ENCODE data around the gene SLC39A5. TPM values are rescaled to one million over a fixed set of nuclear protein-coding genes. Genes with fewer than 3 reads are reported as not detected.

Gene SLC39A5
- total RNA-seq, 1 experiment from 2014 or later, result 0.87 TPM

- BruUV-seq (replicated peaks), result no TSS peak
- H3F3A ChIP-seq (ENCODE audit: insufficient read depth, low read depth), result peaks cover 11% of the 10 kb centered on the region; the same call in 1 of the 2 replicates
Observed at GRCh38 chr12:56229082-56229481, 769 bp upstream of the SLC39A5 start.

DNA sequence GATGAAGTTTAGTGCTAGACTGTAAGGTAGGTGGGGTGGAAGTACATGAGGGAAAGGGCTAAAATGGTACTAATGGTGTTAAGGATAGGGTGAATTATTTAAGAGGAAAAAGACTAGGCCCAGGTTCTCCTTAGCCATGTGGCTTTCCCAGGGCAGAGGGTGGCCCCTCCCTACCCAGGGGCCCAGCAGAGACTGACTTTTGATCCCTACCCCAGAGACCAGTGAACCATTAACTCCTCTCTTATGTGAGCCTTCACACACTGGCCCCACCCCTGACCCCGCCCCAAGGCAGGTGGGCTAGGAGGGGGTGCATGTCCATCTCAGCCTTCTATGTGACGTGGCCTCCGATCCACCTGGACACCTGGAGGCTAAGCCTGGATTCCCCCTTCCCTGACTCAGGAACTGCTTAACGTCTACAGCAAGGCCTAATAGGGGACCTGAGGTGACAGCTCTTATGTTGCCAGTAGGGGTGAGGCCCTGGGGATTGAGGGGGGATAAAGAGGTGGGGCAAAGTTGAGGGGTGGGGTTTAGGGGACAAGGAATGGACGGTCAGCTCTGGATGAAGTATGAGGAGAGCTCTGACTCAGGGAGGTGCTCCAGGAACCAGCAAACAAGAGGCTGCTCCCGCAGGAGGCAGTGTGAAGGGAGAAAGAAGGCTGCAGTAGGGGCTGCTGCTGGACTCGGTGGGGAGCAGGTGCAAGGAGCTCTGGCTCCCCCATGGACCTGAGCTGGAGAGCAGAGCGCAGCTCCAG is 757 bp downstream of the SLC39A5 start:
- no peaks in the 10 kb centered on the region for H3K9me2 ChIP-seq (ENCODE audit: insufficient read depth)
- no peaks in the 10 kb centered on the region for H3K27me3 ChIP-seq (ENCODE audit: insufficient read depth, low read depth)
- no peaks in the 10 kb centered on the region for H3K36me3 ChIP-seq (ENCODE audit: low read depth)
- no peak overlapping the region for H3K4me3 ChIP-seq
- no peak overlapping the region for H3K27ac ChIP-seq
- no peak overlapping the region for H2AFZ ChIP-seq
- CTCF ChIA-PET, result no interaction called here
- TF ChIP-seq CTCF (conservative IDR thresholded peaks at IDR 0.05) (no peak), EZH2 (IDR thresholded peaks at IDR 0.05; ENCODE audit: low read depth) (no peak)
- DNase-seq, result no peak
- H3K4me1 ChIP-seq (replicated peaks; ENCODE audit: insufficient read depth), result no peaks in the 10 kb centered on the region
- no peaks in the 10 kb centered on the region for H4K20me1 ChIP-seq (ENCODE audit: insufficient read depth)
- BruUV-seq (replicated peaks), result no TSS peak
- no peaks in the 10 kb centered on the region for H3K79me2 ChIP-seq (ENCODE audit: low read depth)
- peaks cover 11% of the 10 kb centered on the region; the same call in 1 of the 2 replicates for H3F3A ChIP-seq (ENCODE audit: insufficient read depth, low read depth)
- POLR2A ChIA-PET (ENCODE audit: unreplicated experiment), result no interaction called here
- H3K4me2 ChIP-seq, result no peak overlapping the region
- intact Hi-C loops (cut with micrococcal nuclease; ENCODE audit: unreplicated experiment), result no loop called here
- no peaks in the 10 kb centered on the region for H3K9me3 ChIP-seq (ENCODE audit: insufficient read depth, low read depth)

More at GRCh38 chr12:56229082-56229481, 769 bp upstream of the SLC39A5 start:
- Histone ChIP-seq H3K79me2 (ENCODE audit: low read depth) (no peaks in the 10 kb centered on the region; the same call in 1 of the 2 replicates), H4K20me1 (ENCODE audit: insufficient read depth) (no peaks in the 10 kb centered on the region), H3K27ac (no peak overlapping the region), H3K4me2 (no peak overlapping the region), H3K4me3 (no peak overlapping the region), H3K27me3 (ENCODE audit: insufficient read depth, low read depth) (no peaks in the 10 kb centered on the region), H3K9me2 (ENCODE audit: insufficient read depth) (no peaks in the 10 kb centered on the region), H2AFZ (no peak overlapping the region), H3K36me3 (ENCODE audit: low read depth) (no peaks in the 10 kb centered on the region), H3K9me3 (ENCODE audit: insufficient read depth, low read depth) (no peaks in the 10 kb centered on the region), H3K4me1 (replicated peaks; ENCODE audit: insufficient read depth) (peaks cover 8% of the 10 kb centered on the region)
- CTCF ChIA-PET, result no interaction called here
- intact Hi-C loops (cut with micrococcal nuclease; ENCODE audit: unreplicated experiment), result no loop called here
- DNase-seq, result no peak
- TF ChIP-seq CTCF (conservative IDR thresholded peaks at IDR 0.05) (no peak), EZH2 (IDR thresholded peaks at IDR 0.05; ENCODE audit: low read depth) (no peak)
- POLR2A ChIA-PET (ENCODE audit: unreplicated experiment), result interaction anchor here (0.6 kb wide), 1 partner anchor 54 kb away, joined by 7 read pairs; no protein-coding TSS in a partner anchor

GRCh38 chr12:56231184-56231582 is 1.3 kb downstream of the SLC39A5 start:
- Histone ChIP-seq H3K4me1 (replicated peaks; ENCODE audit: insufficient read depth) (no peaks in the 10 kb centered on the region), H3K79me2 (ENCODE audit: low read depth) (no peaks in the 10 kb centered on the region), H3K4me3 (no peak overlapping the region), H2AFZ (no peak overlapping the region), H3K27ac (no peak overlapping the region), H3F3A (ENCODE audit: insufficient read depth, low read depth) (peaks cover 11% of the 10 kb centered on the region; the same call in 1 of the 2 replicates), H3K27me3 (ENCODE audit: insufficient read depth, low read depth) (no peaks in the 10 kb centered on the region), H3K4me2 (no peak overlapping the region), H3K9me2 (ENCODE audit: insufficient read depth) (no peaks in the 10 kb centered on the region), H3K36me3 (ENCODE audit: low read depth) (no peaks in the 10 kb centered on the region), H3K9me3 (ENCODE audit: insufficient read depth, low read depth) (no peaks in the 10 kb centered on the region), H4K20me1 (ENCODE audit: insufficient read depth) (no peaks in the 10 kb centered on the region)
- no peak for TF ChIP-seq CTCF (conservative IDR thresholded peaks at IDR 0.05)
- TF ChIP-seq EZH2 (IDR thresholded peaks at IDR 0.05; ENCODE audit: low read depth), result no peak
- no TSS peak for BruUV-seq (replicated peaks)
- CTCF ChIA-PET, result no interaction called here
- intact Hi-C loops (cut with micrococcal nuclease; ENCODE audit: unreplicated experiment), result no loop called here
- DNase-seq, result no peak
- POLR2A ChIA-PET (ENCODE audit: unreplicated experiment), result interaction anchor here (0.6 kb wide), 1 partner anchor 193 kb away, joined by 3 read pairs; no protein-coding TSS in a partner anchor
